ENCODE measurements around the gene TMED8.

DNA sequence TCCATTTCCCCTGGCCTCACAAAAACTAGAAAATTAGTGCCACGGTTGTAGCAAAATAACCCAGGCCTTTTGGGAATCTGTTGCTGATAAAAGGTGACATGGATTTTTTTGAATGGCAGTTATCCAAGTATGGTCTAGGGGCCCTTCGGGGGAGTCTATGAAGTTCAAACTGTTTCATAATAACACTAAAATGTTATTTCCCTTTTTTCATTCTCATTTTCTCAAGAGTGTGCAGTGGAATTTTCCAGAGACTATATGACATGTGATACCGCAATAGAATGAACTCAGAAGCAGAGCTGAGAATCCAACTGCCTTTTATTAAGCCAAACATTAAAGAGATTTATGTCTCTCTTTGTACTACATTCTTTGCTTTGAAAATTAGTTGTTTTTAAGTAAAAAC is 29.1 kb downstream of the TMED8 start:
- TF ChIP-seq, protein P1, sequence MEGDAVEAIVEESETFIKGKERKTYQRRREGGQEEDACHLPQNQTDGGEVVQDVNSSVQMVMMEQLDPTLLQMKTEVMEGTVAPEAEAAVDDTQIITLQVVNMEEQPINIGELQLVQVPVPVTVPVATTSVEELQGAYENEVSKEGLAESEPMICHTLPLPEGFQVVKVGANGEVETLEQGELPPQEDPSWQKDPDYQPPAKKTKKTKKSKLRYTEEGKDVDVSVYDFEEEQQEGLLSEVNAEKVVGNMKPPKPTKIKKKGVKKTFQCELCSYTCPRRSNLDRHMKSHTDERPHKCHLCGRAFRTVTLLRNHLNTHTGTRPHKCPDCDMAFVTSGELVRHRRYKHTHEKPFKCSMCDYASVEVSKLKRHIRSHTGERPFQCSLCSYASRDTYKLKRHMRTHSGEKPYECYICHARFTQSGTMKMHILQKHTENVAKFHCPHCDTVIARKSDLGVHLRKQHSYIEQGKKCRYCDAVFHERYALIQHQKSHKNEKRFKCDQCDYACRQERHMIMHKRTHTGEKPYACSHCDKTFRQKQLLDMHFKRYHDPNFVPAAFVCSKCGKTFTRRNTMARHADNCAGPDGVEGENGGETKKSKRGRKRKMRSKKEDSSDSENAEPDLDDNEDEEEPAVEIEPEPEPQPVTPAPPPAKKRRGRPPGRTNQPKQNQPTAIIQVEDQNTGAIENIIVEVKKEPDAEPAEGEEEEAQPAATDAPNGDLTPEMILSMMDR (IDR thresholded peaks at IDR 0.05), result no peak
- TF ChIP-seq POLR2A (IDR thresholded peaks at IDR 0.05), result no peak
